ES-I3 (cell line): ENCODE results near the gene MIOX.

ENCODE experiments used
- H3K36me3 ChIP-seq: 2 replicates; pipeline ENCODE4 v1.6.1; 2013; ENCODE audit warnings: mild to moderate bottlenecking, low read length, control low read depth, moderate library complexity; ENCODE audit not compliant: insufficient read depth
- H3K4me1 ChIP-seq: 2 replicates; pipeline ENCODE4 v1.6.1; 2013; ENCODE audit warnings: mild to moderate bottlenecking, control low read depth, low read length; ENCODE audit not compliant: insufficient read depth
- H3K9ac ChIP-seq: 2 replicates; pipeline ENCODE4 v1.6.1; 2013; ENCODE audit warnings: low read depth, mild to moderate bottlenecking, low read length, moderate library complexity
- H3K9me3 ChIP-seq: 2 replicates; pipeline ENCODE4 v1.6.1; 2013; ENCODE audit warnings: mild to moderate bottlenecking, low read length, moderate library complexity; ENCODE audit not compliant: control insufficient read depth, insufficient read depth

The MIOX gene

GRCh38 chr22:50473855-50474671 lies 12.6 kb upstream of the MIOX start:
- no peaks in the 10 kb centered on the region for H3K9me3 ChIP-seq
- H3K9ac ChIP-seq = peak overlapping the region; percentile 69; the same call in 1 of the 2 replicates
- H3K36me3 ChIP-seq = no peaks in the 10 kb centered on the region
- H3K4me1 ChIP-seq = peaks cover 29% of the 10 kb centered on the region

GRCh38 chr22:50474710-50475651 lies 11.7 kb upstream of the MIOX start, which contains the start of gene SBF1:
Gene SBF1, minus strand, starts transcription at chr22:50475035. Its CDS starts 195 bp downstream, at chr22:50474840.
- no peaks in the 10 kb centered on the region for H3K9me3 ChIP-seq
- no peaks in the 10 kb centered on the region for H3K36me3 ChIP-seq
- peaks cover 19% of the 10 kb centered on the region for H3K4me1 ChIP-seq
- peak within 1 kb of the TSS; percentile 69 for H3K9ac ChIP-seq

GRCh38 chr22:50475652-50476002 lies 11.0 kb upstream of the MIOX start:
- H3K4me1 ChIP-seq = peaks cover 13% of the 10 kb centered on the region; the same call in 1 of the 2 replicates
- H3K36me3 ChIP-seq = no peaks in the 10 kb centered on the region
- peak overlapping the region; percentile 69; the same call in 1 of the 2 replicates for H3K9ac ChIP-seq
- H3K9me3 ChIP-seq = no peaks in the 10 kb centered on the region

- no peak overlapping the region for H3K9ac ChIP-seq
- H3K36me3 ChIP-seq = no peaks in the 10 kb centered on the region
- H3K4me1 ChIP-seq = peaks cover 11% of the 10 kb centered on the region; the same call in 1 of the 2 replicates
- no peaks in the 10 kb centered on the region for H3K9me3 ChIP-seq
These were observed 9.8 kb upstream of the MIOX start for GRCh38 chr22:50476868-50477267.

GRCh38 chr22:50477923-50478322 lies 8.7 kb upstream of the MIOX start:
- Histone ChIP-seq H3K4me1 (peaks cover 11% of the 10 kb centered on the region; the same call in 1 of the 2 replicates), H3K9ac (no peak overlapping the region), H3K36me3 (no peaks in the 10 kb centered on the region; the same call in 1 of the 2 replicates), H3K9me3 (no peaks in the 10 kb centered on the region)

GRCh38 chr22:50479721-50480120 lies 6.9 kb upstream of the MIOX start:
- Histone ChIP-seq H3K9ac (no peak overlapping the region), H3K36me3 (no peaks in the 10 kb centered on the region; the same call in 1 of the 2 replicates), H3K9me3 (no peaks in the 10 kb centered on the region), H3K4me1 (peaks cover 8% of the 10 kb centered on the region; the same call in 1 of the 2 replicates)

GRCh38 chr22:50481045-50481439 lies 5.6 kb upstream of the MIOX start:
- peak overlapping the region; percentile 57 for H3K9ac ChIP-seq
- H3K9me3 ChIP-seq = no peaks in the 10 kb centered on the region
- no peaks in the 10 kb centered on the region; the same call in 1 of the 2 replicates for H3K36me3 ChIP-seq
- peaks cover 8% of the 10 kb centered on the region; the same call in 1 of the 2 replicates for H3K4me1 ChIP-seq

- Histone ChIP-seq H3K9ac (peak within 1 kb of the TSS; percentile 57), H3K9me3 (no peaks in the 10 kb centered on the region), H3K4me1 (peaks cover 7% of the 10 kb centered on the region; the same call in 1 of the 2 replicates), H3K36me3 (no peaks in the 10 kb centered on the region; the same call in 1 of the 2 replicates)
These were observed 5.1 kb upstream of the MIOX start, which contains the start of gene ADM2 for GRCh38 chr22:50481440-50482106. Gene ADM2, plus strand, starts transcription at chr22:50481543. Its CDS starts 305 bp downstream, at chr22:50481848.

GRCh38 chr22:50482107-50483074 lies 4.3 kb upstream of the MIOX start:
- no peaks in the 10 kb centered on the region; the same call in 1 of the 2 replicates for H3K36me3 ChIP-seq
- H3K4me1 ChIP-seq = no peaks in the 10 kb centered on the region
- H3K9ac ChIP-seq = peak overlapping the region; percentile 57
- no peaks in the 10 kb centered on the region for H3K9me3 ChIP-seq

- no peak overlapping the region for H3K9ac ChIP-seq
- no peaks in the 10 kb centered on the region for H3K9me3 ChIP-seq
- H3K4me1 ChIP-seq = no peaks in the 10 kb centered on the region
- no peaks in the 10 kb centered on the region; the same call in 1 of the 2 replicates for H3K36me3 ChIP-seq
These were observed 3.6 kb upstream of the MIOX start for GRCh38 chr22:50483106-50483505.

- H3K4me1 ChIP-seq = no peaks in the 10 kb centered on the region
- no peak overlapping the region for H3K9ac ChIP-seq
These were observed 3.1 kb upstream of the MIOX start for GRCh38 chr22:50483556-50483955.

GRCh38 chr22:50483977-50484853 lies 2.4 kb upstream of the MIOX start:
- Histone ChIP-seq H3K36me3 (no peaks in the 10 kb centered on the region; the same call in 1 of the 2 replicates), H3K4me1 (no peaks in the 10 kb centered on the region), H3K9ac (no peak overlapping the region), H3K9me3 (no peaks in the 10 kb centered on the region)

More at GRCh38 chr22:50483556-50483955, 3.1 kb upstream of the MIOX start:
- no peaks in the 10 kb centered on the region; the same call in 1 of the 2 replicates for H3K36me3 ChIP-seq
- no peaks in the 10 kb centered on the region for H3K9me3 ChIP-seq
